Heart right ventricle (tissue), 16 donors: ENCODE results near the gene RNF227. TPM values are rescaled to one million over a fixed set of nuclear protein-coding genes. Genes with fewer than 3 reads are reported as not detected.
"Not testable (repeated sequence)": the region's sequence is repeated elsewhere in the genome, so short reads cannot be mapped to it uniquely, and the experiment has no call there.

Experiments used
- ATAC-seq, 8 donors: fragments of 200-7000 bp; cut with Tn5 transposase; one replicate each; pipeline ENCODE4 v1.9.1; 2020; ENCODE audit warnings: mild to moderate bottlenecking in 8 of 8, moderate library complexity in 8 of 8, moderate number of reproducible peaks in 1 of 8
- DNase-seq, 2 donors: peaks; one replicate each; pipeline ENCODE4 v3.0.0-alpha.2; 2020
- H3K27ac ChIP-seq, 10 donors: fragments of 200-600 bp; sonication (generic) in 2 of 10; one replicate each; pipeline versions ENCODE4 v1.5.0 to v1.8.0; 2020 to 2022; ENCODE audit warnings: mild to moderate bottlenecking in 3 of 10
- H3K27me3 ChIP-seq, 7 donors: fragments of 200-600 bp; one replicate each; pipeline ENCODE4 v1.8.0; 2021 to 2022; ENCODE audit warnings: mild to moderate bottlenecking in 2 of 7
- H3K36me3 ChIP-seq, 9 donors: fragments of 200-600 bp; sonication (generic) in 1 of 9; one replicate each; pipeline versions ENCODE4 v1.5.0 to v1.8.0; 2020 to 2022; ENCODE audit warnings: mild to moderate bottlenecking in 2 of 9
- H3K4me1 ChIP-seq, 9 donors: fragments of 200-600 bp; sonication (generic) in 1 of 9; one replicate each; pipeline versions ENCODE4 v1.5.0 to v1.8.0; 2020 to 2022; ENCODE audit warnings: mild to moderate bottlenecking in 4 of 9
- H3K4me3 ChIP-seq, 10 donors: fragments of 200-600 bp; sonication (generic) in 2 of 10; one replicate each; pipeline versions ENCODE4 v1.5.0 to v1.8.0; 2020 to 2022; ENCODE audit warnings: mild to moderate bottlenecking in 7 of 10, moderate library complexity in 2 of 10
- H3K9me3 ChIP-seq, 11 donors: fragments of 200-600 bp in 10 of 11; sonication (generic) in 2 of 11; one replicate each; pipeline versions ENCODE4 v1.5.0 to v1.8.0; 2013 to 2022; ENCODE audit warnings: mild to moderate bottlenecking in 2 of 11, control low read depth in 1 of 11, moderate library complexity in 1 of 11
- WGBS, 2 donors: extraction: QIAGEN DNeasy Blood & Tissue Kit; methylation state at CpG; one replicate each; pipeline ENCODE4 v1.1.7; 2013; ENCODE audit warnings: inconsistent platforms in 1 of 2; 5-methylcytosine and 5-hydroxymethylcytosine counted together
- intact Hi-C, 10 donors: fragments of 100-400 bp; cut with DNase I; formaldehyde crosslinking; loops; one replicate each; pipeline versions ENCODE4 v1.11.1 to v1.14.2; 2022
- polyA plus RNA-seq, 2 donors: library from polyadenylated mRNA; stranded (reverse); fragments of 200-250 nt; gene quantifications; one replicate each; pipeline ENCODE4 v1.2.3, GENCODE V29; 2013
- total RNA-seq, 10 donors: library from RNA; stranded (reverse); fragmentation: NEBNext Ultra II Directional in 3 of 10; extraction: Animal tissue kit (Norgen Biotek cat#: 25700) in 3 of 10; gene quantifications; one replicate each; pipeline versions ENCODE4 v1.2.1 to v1.2.4, GENCODE V29; 2021 to 2023
- TF ChIP-seq, protein P1 (sequence below), 9 donors: fragments of 200-600 bp; sonication (generic) in 2 of 9; IDR thresholded peaks; one replicate each; pipeline versions ENCODE4 v1.5.0 to v1.8.0; 2021 to 2022; ENCODE audit warnings: antibody characterized with exemption in 9 of 9, mild to moderate bottlenecking in 5 of 9, moderate library complexity in 1 of 9
- donor health status: Arrhythmogenic right ventricular cardiomyopathy.
- donor health status: ischemic (EF 13 %, LVEDD 7.1; RV severe dilation, severe dysfunction).
- donor health status: healthy with polysubstance abuse.
- donor health status: DM: no; HTN: yes; CAD: no.
- donor health status: DM: no; HTN: no; CAD: no.
- donor health status: ischemic (EF 25% LVEDD 6.9; RV normal size, moderate dysfunction).
- donor health status: ischemic (EF 25% LVEDD 5.7; RV mildly dilated, moderate dysfunction).
- donor health status: healthy.
- donor health status: DM: yes; HTN: yes; CAD: no.
- donor health status: Ischemic cardiomyopathy.
- donor health status: ischemic (EF 35%, LVEDD 5.7; RV mildly dilated, moderate dysfunction).
- donor health status: nonischemic (EF 11% LVEDD 7.7; RV severe dilation, severe dysfunction).
- donor health status: DM: yes; HTN: yes; CAD: no.
- donor health status: PGD.
- donor health status: ischemic (EF 29% LVEDD 5.4; RV normal size, mild dysfunction).
- donor health status: nonischemic (EF 23%, LVEDD 6.1; RV moderate dilation, normal function).

RNF227 gene
- total and polyA plus RNA-seq, 12 donors = 0.15 to 1.9 (median 0.93) TPM

DNA sequence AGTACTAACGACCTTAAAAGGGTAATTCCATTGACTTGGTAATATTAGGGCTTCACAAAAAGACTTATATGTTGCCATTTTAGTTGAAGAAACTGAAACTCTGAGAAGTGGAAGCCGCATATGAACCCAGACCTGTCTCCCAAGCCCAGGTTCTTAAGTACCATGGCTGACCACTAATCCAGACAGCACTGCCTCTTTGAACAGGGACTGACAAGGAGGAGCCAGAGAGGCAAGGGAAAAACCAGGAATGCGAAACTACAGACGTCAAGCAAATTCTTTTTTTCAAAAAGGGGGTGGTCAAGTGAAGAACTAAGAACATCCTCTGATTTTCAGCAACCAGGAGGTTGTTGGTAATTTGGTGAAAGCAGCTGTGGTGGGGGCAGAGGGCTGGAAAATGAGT is 43.0 kb downstream of the RNF227 start:
- DNase-seq (no peak), ATAC-seq (no peak)
- Histone ChIP-seq H3K9me3 (no peaks in the 10 kb centered on the region), H3K4me1 (peaks cover 0 to 10% (median 0%) of the 10 kb centered on the region in 9 donors), H3K4me3 (no peak overlapping the region), H3K36me3 (peaks cover 0 to 74% (median 0%) of the 10 kb centered on the region in 9 donors), H3K27me3 (no peaks in the 10 kb centered on the region), H3K27ac (no peak overlapping the region)
- TF ChIP-seq, protein P1, sequence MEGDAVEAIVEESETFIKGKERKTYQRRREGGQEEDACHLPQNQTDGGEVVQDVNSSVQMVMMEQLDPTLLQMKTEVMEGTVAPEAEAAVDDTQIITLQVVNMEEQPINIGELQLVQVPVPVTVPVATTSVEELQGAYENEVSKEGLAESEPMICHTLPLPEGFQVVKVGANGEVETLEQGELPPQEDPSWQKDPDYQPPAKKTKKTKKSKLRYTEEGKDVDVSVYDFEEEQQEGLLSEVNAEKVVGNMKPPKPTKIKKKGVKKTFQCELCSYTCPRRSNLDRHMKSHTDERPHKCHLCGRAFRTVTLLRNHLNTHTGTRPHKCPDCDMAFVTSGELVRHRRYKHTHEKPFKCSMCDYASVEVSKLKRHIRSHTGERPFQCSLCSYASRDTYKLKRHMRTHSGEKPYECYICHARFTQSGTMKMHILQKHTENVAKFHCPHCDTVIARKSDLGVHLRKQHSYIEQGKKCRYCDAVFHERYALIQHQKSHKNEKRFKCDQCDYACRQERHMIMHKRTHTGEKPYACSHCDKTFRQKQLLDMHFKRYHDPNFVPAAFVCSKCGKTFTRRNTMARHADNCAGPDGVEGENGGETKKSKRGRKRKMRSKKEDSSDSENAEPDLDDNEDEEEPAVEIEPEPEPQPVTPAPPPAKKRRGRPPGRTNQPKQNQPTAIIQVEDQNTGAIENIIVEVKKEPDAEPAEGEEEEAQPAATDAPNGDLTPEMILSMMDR (IDR thresholded peaks at IDR 0.05) = no peak
- 72 to 74% methylated on average over 4 of the region's 4 CpGs for WGBS, 2 donors
- intact Hi-C loops = no loop called here

DNA sequence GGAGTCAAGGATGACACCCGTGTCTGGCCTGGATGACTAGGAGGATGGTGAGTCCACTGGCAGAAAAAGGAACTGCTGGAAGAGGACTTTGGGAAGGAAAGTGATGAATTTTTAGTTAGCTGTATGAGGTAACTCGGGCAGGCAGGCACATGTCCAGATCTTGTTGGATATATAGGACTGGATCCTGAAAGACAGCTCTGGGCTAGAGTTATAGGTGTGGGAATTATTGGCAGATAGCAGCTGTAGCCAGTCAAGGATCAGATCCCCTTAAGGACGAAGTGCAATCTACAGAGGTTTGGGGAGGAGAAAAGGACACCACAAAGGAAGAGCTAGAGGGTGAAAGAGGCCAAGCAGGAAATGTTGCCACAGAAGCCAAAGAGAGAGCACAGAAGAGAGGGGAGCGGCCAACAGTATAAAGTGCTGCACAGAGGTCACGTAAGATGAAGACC is 48.2 kb downstream of the RNF227 start:
- TF ChIP-seq, protein P1 (IDR thresholded peaks at IDR 0.05) = no peak
- no peaks in the 10 kb centered on the region for H3K27me3 ChIP-seq
- peaks cover 0 to 4% (median 0%) of the 10 kb centered on the region in 11 donors for H3K9me3 ChIP-seq
- peaks cover 0 to 15% (median 0%) of the 10 kb centered on the region in 9 donors for H3K4me1 ChIP-seq
- H3K36me3 ChIP-seq = peaks cover 0 to 68% (median 0%) of the 10 kb centered on the region in 9 donors
- no peak for ATAC-seq
- WGBS, 2 donors = 79 to 86% methylated on average over 5 of the region's 5 CpGs
- peak overlapping the region in 1 of 10 donors; percentile 3 for H3K27ac ChIP-seq
- no peak overlapping the region for H3K4me3 ChIP-seq
- DNase-seq = no peak
- intact Hi-C loops = loop anchor here in 2 of 10 donors (5.0 to 10.0 kb wide), 2 partner anchors 174 to 177 kb away; no protein-coding TSS in a partner anchor

DNA sequence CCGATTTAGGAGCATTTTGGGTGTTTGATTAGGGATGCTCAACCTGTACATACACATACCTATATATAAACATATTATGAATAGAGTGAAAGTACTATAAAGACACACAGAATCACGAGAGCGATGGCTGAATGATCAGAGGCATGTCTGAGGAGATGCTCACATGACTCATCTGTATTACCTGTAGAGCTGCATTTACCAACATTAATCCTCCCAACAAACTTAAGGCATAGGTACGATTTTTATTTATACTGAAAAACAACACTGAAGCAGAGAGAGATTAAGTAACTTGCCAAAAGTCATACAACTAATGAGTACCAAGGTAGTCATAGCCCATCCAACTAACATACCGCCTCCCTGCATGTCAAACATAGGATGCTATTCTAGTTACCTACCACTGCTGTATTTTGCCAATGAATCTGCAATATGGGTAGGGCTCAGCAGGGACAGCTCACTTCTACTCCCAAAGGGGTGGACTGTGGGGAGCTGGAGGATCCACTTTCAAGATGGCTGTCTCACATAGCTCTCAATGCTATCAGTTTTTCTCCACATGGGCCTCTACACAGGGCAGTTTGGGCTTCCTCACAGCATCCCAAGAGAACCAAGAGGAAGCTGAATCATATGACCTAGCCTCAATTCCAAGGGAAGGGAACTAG is 51.0 kb downstream of the RNF227 start:
- TF ChIP-seq, protein P1 (IDR thresholded peaks at IDR 0.05) = no peak
- H3K36me3 ChIP-seq = peaks cover 0 to 73% (median 0%) of the 10 kb centered on the region in 9 donors
- H3K9me3 ChIP-seq = peaks cover 0 to 4% (median 0%) of the 10 kb centered on the region in 11 donors
- WGBS, 2 donors = 95 to 96% methylated on average over 5 of the region's 5 CpGs
- ATAC-seq (no peak), DNase-seq (no peak)
- peaks cover 0 to 15% (median 0%) of the 10 kb centered on the region in 9 donors for H3K4me1 ChIP-seq
- H3K27ac ChIP-seq = no peak overlapping the region
- H3K27me3 ChIP-seq = no peaks in the 10 kb centered on the region
- H3K4me3 ChIP-seq = no peak overlapping the region
- intact Hi-C loops = loop anchor here (5.0 to 10.0 kb wide), 8 partner anchors 32 to 192 kb away; no protein-coding TSS in a partner anchor

DNA sequence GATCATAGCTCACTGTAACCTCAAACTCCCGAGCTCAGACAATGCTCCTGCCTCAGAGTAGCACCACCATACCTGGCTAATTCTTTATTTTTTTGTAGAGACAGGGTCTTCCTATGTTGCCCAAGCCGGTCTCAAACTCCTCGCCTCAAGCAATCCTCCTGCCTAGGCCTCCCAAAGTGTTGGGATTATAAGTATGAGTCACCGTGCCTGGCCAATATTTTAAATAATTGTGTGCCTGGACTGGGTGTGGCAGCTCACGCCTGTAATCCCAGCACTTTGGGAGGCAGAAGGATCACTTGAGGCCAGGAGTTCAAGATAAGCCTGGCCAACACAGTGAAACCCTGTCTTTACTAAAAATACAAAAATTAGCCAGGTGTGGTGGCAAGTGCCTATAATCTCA is 51.7 kb downstream of the RNF227 start:
- not testable (repeated sequence) for DNase-seq, ATAC-seq, H3K9me3 ChIP-seq, H3K4me3 ChIP-seq, H3K27me3 ChIP-seq, H3K27ac ChIP-seq
- 77 to 82% methylated on average over 5 of the region's 5 CpGs for WGBS, 2 donors
- peaks cover 0 to 73% (median 0%) of the 10 kb centered on the region in 9 donors for H3K36me3 ChIP-seq
- peaks cover 0 to 15% (median under 1%) of the 10 kb centered on the region in 9 donors for H3K4me1 ChIP-seq
- intact Hi-C loops = loop anchor here (5.0 to 10.0 kb wide), 8 partner anchors 33 to 193 kb away; no protein-coding TSS in a partner anchor

Other genes starting within 250 kb of the RNF227 start
- gene TP53, start 228.8 kb downstream of the RNF227 start, total RNA-seq = 10 to 100 TPM in 9 of 10 donors, 1 to 10 TPM in 1; 8.2 to 29.1 (median 13.9) TPM
- 1 to 10 TPM; 7.9 to 8.6 TPM for gene TP53, start 228.8 kb downstream of the RNF227 start, polyA plus RNA-seq
- gene WRAP53, start 227.8 kb downstream of the RNF227 start, total RNA-seq = 1 to 10 TPM; 3.8 to 5.8 (median 4.7) TPM
- 10 to 100 TPM; 10.4 to 12.1 TPM for gene WRAP53, start 227.8 kb downstream of the RNF227 start, polyA plus RNA-seq
- 1 to 10 TPM in 2 of 10 donors, under 1 TPM in 8; 0.17 to 1.3 (median 0.53) TPM for gene EFNB3, start 211.1 kb downstream of the RNF227 start, total RNA-seq
- under 1 TPM; 0.22 to 0.64 TPM for gene EFNB3, start 211.1 kb downstream of the RNF227 start, polyA plus RNA-seq
- gene DNAH2, start 198.5 kb downstream of the RNF227 start, total RNA-seq = under 1 TPM in 7 of 10 donors, not detected in 3; 0.02 to 0.30 (median 0.05) TPM
- under 1 TPM; under 0.01 to 0.01 TPM for gene DNAH2, start 198.5 kb downstream of the RNF227 start, polyA plus RNA-seq
- gene KDM6B, start 82.1 kb downstream of the RNF227 start, total RNA-seq = 10 to 100 TPM; 18.0 to 35.4 (median 26.9) TPM
- gene KDM6B, start 82.1 kb downstream of the RNF227 start, polyA plus RNA-seq = 10 to 100 TPM in 1 of 2 donors, 1 to 10 TPM in 1; 5.2 to 17.6 TPM
- 10 to 100 TPM; 12.3 to 47.4 (median 19.3) TPM for gene TMEM88, start 61.2 kb downstream of the RNF227 start, total RNA-seq
- gene TMEM88, start 61.2 kb downstream of the RNF227 start, polyA plus RNA-seq = 100 to 1,000 TPM; 121 to 298 TPM
- 100 to 1,000 TPM in 1 of 10 donors, 10 to 100 TPM in 9; 59.2 to 115 (median 73.0) TPM for gene NAA38, start 58.7 kb downstream of the RNF227 start, total RNA-seq
- 100 to 1,000 TPM; 108 to 167 TPM for gene NAA38, start 58.7 kb downstream of the RNF227 start, polyA plus RNA-seq
- 10 to 100 TPM; 12.7 to 20.1 (median 16.0) TPM for gene CYB5D1, start 58.3 kb downstream of the RNF227 start, total RNA-seq
- 10 to 100 TPM; 10.0 to 11.6 TPM for gene CYB5D1, start 58.3 kb downstream of the RNF227 start, polyA plus RNA-seq
- 10 to 100 TPM in 5 of 10 donors, 1 to 10 TPM in 5; 8.2 to 22.0 (median 10.4) TPM for gene CHD3, start 27.5 kb downstream of the RNF227 start, total RNA-seq
- 10 to 100 TPM; 13.7 to 29.0 TPM for gene CHD3, start 27.5 kb downstream of the RNF227 start, polyA plus RNA-seq
- under 1 TPM; 0.11 to 0.72 (median 0.31) TPM for gene KCNAB3, start 13.6 kb upstream of the RNF227 start, total RNA-seq
- gene KCNAB3, start 13.6 kb upstream of the RNF227 start, polyA plus RNA-seq = 1 to 10 TPM in 1 of 2 donors, under 1 TPM in 1; 0.49 to 1.5 TPM
- gene TRAPPC1, start 15.7 kb upstream of the RNF227 start, total RNA-seq = 100 to 1,000 TPM; 104 to 166 (median 121) TPM
- gene TRAPPC1, start 15.7 kb upstream of the RNF227 start, polyA plus RNA-seq = 100 to 1,000 TPM; 136 to 138 TPM
- gene CNTROB, start 15.9 kb upstream of the RNF227 start, total RNA-seq = 10 to 100 TPM in 7 of 10 donors, 1 to 10 TPM in 3; 7.8 to 14.4 (median 10.7) TPM
- gene CNTROB, start 15.9 kb upstream of the RNF227 start, polyA plus RNA-seq = 10 to 100 TPM; 11.1 to 19.8 TPM
- under 1 TPM in 6 of 10 donors, not detected in 4; 0.06 to 0.69 (median 0.36) TPM for gene GUCY2D, start 86.3 kb upstream of the RNF227 start, total RNA-seq
- not detected for gene GUCY2D, start 86.3 kb upstream of the RNF227 start, polyA plus RNA-seq
- under 1 TPM in 4 of 10 donors, not detected in 6; 0.10 to 0.76 (median 0.15) TPM for gene ALOX15B, start 122.8 kb upstream of the RNF227 start, total RNA-seq
- 1 to 10 TPM in 1 of 2 donors, under 1 TPM in 1; 0.37 to 1.3 TPM for gene ALOX15B, start 122.8 kb upstream of the RNF227 start, polyA plus RNA-seq
- gene ALOX12B, start 171.4 kb upstream of the RNF227 start, total RNA-seq = not detected
- gene ALOX12B, start 171.4 kb upstream of the RNF227 start, polyA plus RNA-seq = not detected
- gene ALOXE3, start 202.2 kb upstream of the RNF227 start, total RNA-seq = not detected
- under 1 TPM in 1 of 2 donors, not detected in 1; 0.09 TPM for gene ALOXE3, start 202.2 kb upstream of the RNF227 start, polyA plus RNA-seq
- gene HES7, start 207.8 kb upstream of the RNF227 start, total RNA-seq = under 1 TPM in 5 of 10 donors, not detected in 5; 0.17 to 0.52 (median 0.38) TPM
- 1 to 10 TPM in 1 of 2 donors, under 1 TPM in 1; 0.91 to 1.5 TPM for gene HES7, start 207.8 kb upstream of the RNF227 start, polyA plus RNA-seq
- 100 to 1,000 TPM in 6 of 10 donors, 10 to 100 TPM in 4; 37.4 to 154 (median 112) TPM for gene PER1, start 236.1 kb upstream of the RNF227 start, total RNA-seq
- gene PER1, start 236.1 kb upstream of the RNF227 start, polyA plus RNA-seq = 100 to 1,000 TPM; 112 to 135 TPM
- 10 to 100 TPM; 46.8 to 67.8 (median 62.7) TPM for gene VAMP2, start 246.7 kb upstream of the RNF227 start, total RNA-seq
- gene VAMP2, start 246.7 kb upstream of the RNF227 start, polyA plus RNA-seq = 10 to 100 TPM; 49.0 to 54.3 TPM